Naive B cell (primary cell): ENCODE measurements around the gene FADS1. TPM values are rescaled to one million over a fixed set of nuclear protein-coding genes. Genes with fewer than 3 reads are reported as not detected.

Source experiments
- ATAC-seq, 2 donors: fragments of 150-1000 bp; cut with Tn5 transposase; 2 replicates each; pipeline ENCODE4 v1.10.0; 2021; ENCODE audit warnings: low read depth in 2 of 2, mild to moderate bottlenecking in 2 of 2, moderate library complexity in 2 of 2
- DNase-seq: peaks from one replicate; pipeline ENCODE4 v3.0.0; 2022
- H3K27ac Mint-ChIP-seq, 6 donors: one replicate each; pipeline ENCODE4 v1.8.0; 2020 to 2022; ENCODE audit warnings: mild to moderate bottlenecking in 6 of 6, mixed read lengths in 6 of 6, moderate library complexity in 5 of 6, inconsistent platforms in 2 of 6
- H3K27me3 Mint-ChIP-seq, 3 donors: one replicate each; pipeline ENCODE4 v1.8.0; 2021 to 2022; ENCODE audit warnings: mixed read lengths in 3 of 3, mild to moderate bottlenecking in 1 of 3
- H3K36me3 Mint-ChIP-seq, 2 donors: one replicate each; pipeline ENCODE4 v1.8.0; 2020 to 2022; ENCODE audit warnings: mixed read lengths in 2 of 2, inconsistent platforms in 1 of 2, mild to moderate bottlenecking in 1 of 2
- H3K4me1 Mint-ChIP-seq, 3 donors: one replicate each; pipeline ENCODE4 v1.8.0; 2020 to 2022; ENCODE audit warnings: mixed read lengths in 3 of 3, inconsistent platforms in 1 of 3, mild to moderate bottlenecking in 1 of 3, moderate library complexity in 1 of 3
- H3K4me3 Mint-ChIP-seq, 8 donors: one replicate each; pipeline ENCODE4 v1.8.0; 2020 to 2022; ENCODE audit warnings: mild to moderate bottlenecking in 8 of 8, mixed read lengths in 8 of 8, moderate library complexity in 8 of 8, inconsistent platforms in 2 of 8
- H3K9me3 Mint-ChIP-seq, 7 donors: one replicate each; pipeline ENCODE4 v1.8.0; 2020 to 2022; ENCODE audit warnings: mixed read lengths in 7 of 7, mild to moderate bottlenecking in 5 of 7, inconsistent platforms in 2 of 7, moderate library complexity in 1 of 7
- polyA plus RNA-seq, 6 donors: library from polyadenylated mRNA; unstranded; fragments of 300-500 nt; fragmentation: Illumina TruSeq; gene quantifications; one replicate each; pipeline ENCODE4 v1.2.3, GENCODE V29; 2021; ENCODE audit warnings: low read depth in 6 of 6

FADS1 gene
- polyA plus RNA-seq, 6 donors from 2014 or later, result 0.79 to 14.0 (median 1.6) TPM; not detected in 1

DNA sequence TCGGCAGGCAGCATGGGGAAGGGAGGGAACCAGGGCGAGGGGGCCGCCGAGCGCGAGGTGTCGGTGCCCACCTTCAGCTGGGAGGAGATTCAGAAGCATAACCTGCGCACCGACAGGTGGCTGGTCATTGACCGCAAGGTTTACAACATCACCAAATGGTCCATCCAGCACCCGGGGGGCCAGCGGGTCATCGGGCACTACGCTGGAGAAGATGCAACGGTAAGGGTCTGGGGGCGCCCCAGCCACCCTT, 11.5 kb upstream of the FADS1 start:
- H3K9me3 Mint-ChIP-seq, result no peaks in the 10 kb centered on the region
- H3K27ac Mint-ChIP-seq, result peak overlapping the region; percentile 63 to 89 (median 78)
- H3K36me3 Mint-ChIP-seq, result peaks cover 0 to under 1% of the 10 kb centered on the region in 2 donors
- H3K4me3 Mint-ChIP-seq, result peak overlapping the region; percentile 70 to 96 (median 92)
- DNase-seq, result no peak
- no peaks in the 10 kb centered on the region for H3K27me3 Mint-ChIP-seq
- ATAC-seq, result peak in 1 of 2 donors; percentile 1
- H3K4me1 Mint-ChIP-seq, result peaks cover 20 to 49% (median 32%) of the 10 kb centered on the region in 3 donors

DNA sequence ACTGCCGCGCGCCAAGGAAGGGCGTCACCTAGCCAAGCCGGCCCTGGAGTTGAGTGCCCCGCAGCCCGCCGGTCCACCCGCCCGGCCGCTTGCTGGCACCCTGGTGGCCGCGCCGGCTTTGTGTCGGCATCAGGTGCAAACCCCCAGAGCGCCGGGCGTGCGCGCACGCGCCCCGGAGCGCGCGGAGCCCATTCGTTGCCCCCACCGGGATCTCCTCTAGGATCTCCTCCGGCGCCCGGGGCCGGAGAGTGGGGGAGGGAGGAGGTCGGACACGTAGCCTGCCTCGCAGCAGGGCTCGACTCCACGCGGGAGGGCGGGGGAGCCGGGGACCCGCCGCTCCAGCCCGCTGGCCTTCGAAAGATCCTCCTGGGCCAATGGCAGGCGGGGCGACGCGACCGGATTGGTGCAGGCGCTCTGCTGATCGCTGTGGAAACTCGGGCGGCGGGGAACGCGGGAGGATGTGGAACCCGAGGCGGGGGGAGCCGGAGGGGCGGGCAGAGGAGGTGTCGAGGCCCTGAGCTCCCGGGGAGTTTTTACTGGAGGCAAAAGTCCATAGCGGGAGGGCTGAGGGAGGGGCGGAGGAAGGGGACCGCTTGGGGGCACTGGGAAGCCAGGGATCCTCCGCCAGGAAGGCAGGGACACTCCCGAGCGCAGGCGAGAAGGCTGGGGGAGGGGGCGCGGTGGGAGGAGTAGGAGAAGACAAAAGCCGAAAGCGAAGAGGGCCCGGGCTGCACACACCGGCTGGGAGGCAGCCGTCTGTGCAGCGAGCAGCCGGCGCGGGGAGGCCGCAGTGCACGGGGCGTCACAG, 11.0 kb upstream of the FADS1 start, which contains the start of gene FADS2:
Gene FADS2 (plus strand): TSS at position 730 of the 808 bp plus-strand sequence. CDS start 91 bp downstream, outside the sequence.
- DNase-seq, result peak; percentile 66
- peaks cover 20 to 44% (median 31%) of the 10 kb centered on the region in 3 donors for H3K4me1 Mint-ChIP-seq
- peak; percentile 71 to 73 for ATAC-seq
- peak within 1 kb of the TSS; percentile 70 to 96 (median 92) for H3K4me3 Mint-ChIP-seq
- H3K27ac Mint-ChIP-seq, result peak within 1 kb of the TSS; percentile 64 to 95 (median 81)
- no peaks in the 10 kb centered on the region for H3K36me3 Mint-ChIP-seq
- H3K27me3 Mint-ChIP-seq, result no peaks in the 10 kb centered on the region
- H3K9me3 Mint-ChIP-seq, result no peaks in the 10 kb centered on the region

DNA sequence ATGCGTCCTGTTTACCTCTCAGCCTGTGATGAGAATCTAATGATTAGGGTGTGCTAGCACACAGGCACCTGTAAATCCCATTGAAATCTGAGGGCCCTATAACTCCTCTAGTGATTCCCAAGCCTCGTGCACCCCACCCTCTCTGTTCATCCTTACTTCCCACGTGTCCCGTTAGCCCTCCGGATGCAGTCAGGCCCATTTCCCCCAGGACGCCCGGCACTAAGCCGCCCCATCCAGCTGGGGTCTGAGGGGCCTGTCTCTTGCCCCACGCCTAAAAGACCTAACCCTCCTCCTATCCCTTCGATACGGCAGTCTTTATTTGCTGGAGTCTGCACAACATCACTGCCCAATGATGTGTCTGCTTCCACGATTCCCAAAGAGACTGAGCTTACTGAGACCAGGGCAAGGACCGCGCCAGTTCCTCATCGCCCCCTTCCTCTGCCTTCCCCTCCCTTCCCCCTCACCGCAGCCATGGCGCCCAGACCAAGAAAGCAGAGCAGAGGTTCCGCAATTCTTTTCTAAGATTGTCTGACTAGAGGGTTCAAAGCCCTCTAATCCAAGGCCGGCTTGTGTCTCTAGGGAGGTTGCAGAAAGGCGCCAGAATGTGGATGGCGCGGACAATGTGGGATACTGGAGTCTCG, 10.2 kb upstream of the FADS1 start:
- Mint-ChIP-seq H3K4me3 (peak overlapping the region; percentile 70 to 96 (median 92)), H3K9me3 (no peaks in the 10 kb centered on the region), H3K27me3 (no peaks in the 10 kb centered on the region), H3K27ac (peak overlapping the region; percentile 64 to 95 (median 80)), H3K36me3 (no peaks in the 10 kb centered on the region), H3K4me1 (peaks cover 16 to 40% (median 31%) of the 10 kb centered on the region in 3 donors)
- DNase-seq, result peak; percentile 64
- peak; percentile 51 to 58 for ATAC-seq

DNA sequence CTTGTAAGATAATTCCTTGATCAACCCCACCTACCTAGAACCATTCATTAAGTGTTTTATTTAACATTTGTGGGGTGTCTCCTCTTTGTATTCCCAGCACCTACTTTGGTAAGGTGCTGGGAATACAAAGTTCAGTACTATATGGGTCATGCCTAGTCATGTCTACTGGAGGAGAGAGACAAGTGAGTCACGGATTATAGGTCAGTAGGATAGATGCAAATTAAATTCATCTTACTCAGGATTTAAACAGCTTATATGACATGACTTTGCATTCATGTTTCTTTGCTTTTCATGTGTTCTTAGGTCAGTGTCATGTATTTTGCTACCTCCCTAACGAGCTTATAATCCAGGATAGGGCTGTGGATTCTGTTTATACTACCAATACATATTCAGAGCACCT, 3.4 kb upstream of the FADS1 start:
- Mint-ChIP-seq H3K4me1 (peaks cover 3 to 13% (median 13%) of the 10 kb centered on the region in 3 donors), H3K4me3 (no peak overlapping the region), H3K27ac (no peak overlapping the region), H3K27me3 (peaks cover 0 to 4% (median 0%) of the 10 kb centered on the region in 3 donors), H3K36me3 (no peaks in the 10 kb centered on the region), H3K9me3 (no peaks in the 10 kb centered on the region)
- ATAC-seq (no peak), DNase-seq (no peak)

DNA sequence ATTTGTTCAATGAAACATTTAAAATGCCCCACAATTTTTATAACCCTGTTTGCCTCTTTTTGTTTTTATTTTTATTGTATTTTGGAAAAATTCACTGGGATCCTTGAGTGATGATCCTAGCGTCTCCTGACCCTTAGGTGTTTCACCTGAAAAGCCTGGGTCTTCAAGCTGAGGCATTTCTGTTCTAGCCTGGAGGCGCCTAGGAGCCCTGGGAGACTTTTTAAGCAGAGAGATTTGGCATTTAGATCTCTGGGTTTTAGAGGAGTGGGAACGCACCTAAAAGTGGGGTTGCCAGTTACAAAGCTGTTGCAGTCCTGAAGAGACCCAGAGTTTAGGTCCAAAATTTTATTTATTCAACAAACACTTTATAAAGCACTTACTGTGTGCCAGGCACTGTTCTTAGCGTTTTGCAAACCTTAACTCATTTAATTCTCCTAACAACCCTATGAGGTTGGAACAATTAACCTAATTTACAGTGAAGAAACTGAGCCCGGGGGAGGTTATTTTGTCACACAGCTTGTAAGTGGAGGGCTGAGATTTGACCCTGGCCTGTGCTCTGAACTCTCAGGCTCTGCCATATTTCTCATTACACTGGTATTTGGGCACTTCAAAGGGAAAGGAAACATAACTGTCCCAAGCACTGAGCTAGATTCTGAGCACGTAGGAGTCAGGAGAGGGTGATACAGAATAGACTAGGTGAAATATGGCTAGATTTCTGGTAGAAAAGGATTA, 834 bp upstream of the FADS1 start:
- peak overlapping the region in 1 of 6 donors; percentile 26 for H3K27ac Mint-ChIP-seq
- no peaks in the 10 kb centered on the region for H3K36me3 Mint-ChIP-seq
- peak overlapping the region; percentile 71 to 96 (median 90) for H3K4me3 Mint-ChIP-seq
- peaks cover 0 to 4% (median 0%) of the 10 kb centered on the region in 3 donors for H3K27me3 Mint-ChIP-seq
- peaks cover 0 to 1% (median 0%) of the 10 kb centered on the region in 7 donors for H3K9me3 Mint-ChIP-seq
- DNase-seq (no peak), ATAC-seq (no peak)
- peaks cover 9 to 23% (median 20%) of the 10 kb centered on the region in 3 donors for H3K4me1 Mint-ChIP-seq

DNA sequence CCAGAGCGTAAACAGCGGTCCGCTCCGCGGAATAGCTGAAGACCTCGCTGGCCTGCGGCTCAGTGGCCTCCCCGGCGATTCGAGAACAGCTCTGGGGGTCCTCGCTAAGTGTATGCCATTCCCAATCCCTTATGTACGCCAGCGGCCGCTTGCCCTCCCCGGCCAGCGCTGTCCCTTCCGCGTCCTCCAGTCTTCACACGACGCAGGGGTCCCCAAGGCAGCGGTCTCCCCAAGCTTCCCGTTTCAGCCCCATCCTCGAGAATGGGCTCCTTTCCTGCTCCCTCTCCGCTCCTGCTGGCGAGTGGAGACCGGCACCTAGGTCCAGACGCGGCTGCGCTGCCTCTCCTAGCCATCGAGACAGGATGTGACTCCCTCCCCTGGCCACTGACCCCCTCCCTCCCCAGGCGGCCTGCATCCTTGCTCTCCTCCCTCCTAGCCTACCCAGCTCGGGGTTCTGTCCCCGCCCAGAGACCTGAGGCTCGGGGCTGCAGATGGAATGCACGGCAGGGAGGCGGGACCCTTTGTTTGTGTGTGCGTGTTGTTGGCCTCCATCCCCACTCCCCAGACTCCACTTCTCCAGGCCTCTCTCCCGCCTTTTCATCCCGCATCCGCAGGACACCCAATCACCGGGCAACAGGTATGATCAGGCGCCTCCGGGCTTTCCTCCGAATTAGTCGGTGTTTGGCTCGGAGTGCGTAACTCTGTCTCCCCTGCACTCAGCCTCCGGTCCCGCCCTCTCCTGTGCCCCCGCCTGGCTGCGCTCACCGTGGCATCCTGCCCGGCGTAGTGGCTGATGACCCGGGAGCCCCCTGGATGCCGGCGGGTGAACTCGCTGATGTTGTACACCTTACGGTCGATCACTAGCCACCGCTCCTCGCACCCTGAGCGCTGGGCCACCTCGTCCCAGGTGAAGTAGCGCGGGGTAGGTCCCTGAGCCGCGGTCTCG, 740 bp downstream of the FADS1 start:
- Mint-ChIP-seq H3K4me1 (peaks cover 11 to 23% (median 20%) of the 10 kb centered on the region in 3 donors), H3K4me3 (peak overlapping the region; percentile 81 to 97 (median 93)), H3K27ac (peak overlapping the region; percentile 27 to 95 (median 94)), H3K36me3 (no peaks in the 10 kb centered on the region), H3K9me3 (peaks cover 0 to 1% (median 0%) of the 10 kb centered on the region in 7 donors), H3K27me3 (peaks cover 0 to 4% (median 0%) of the 10 kb centered on the region in 3 donors)
- ATAC-seq (peak; percentile 71 to 74), DNase-seq (peak; percentile 52)

DNA sequence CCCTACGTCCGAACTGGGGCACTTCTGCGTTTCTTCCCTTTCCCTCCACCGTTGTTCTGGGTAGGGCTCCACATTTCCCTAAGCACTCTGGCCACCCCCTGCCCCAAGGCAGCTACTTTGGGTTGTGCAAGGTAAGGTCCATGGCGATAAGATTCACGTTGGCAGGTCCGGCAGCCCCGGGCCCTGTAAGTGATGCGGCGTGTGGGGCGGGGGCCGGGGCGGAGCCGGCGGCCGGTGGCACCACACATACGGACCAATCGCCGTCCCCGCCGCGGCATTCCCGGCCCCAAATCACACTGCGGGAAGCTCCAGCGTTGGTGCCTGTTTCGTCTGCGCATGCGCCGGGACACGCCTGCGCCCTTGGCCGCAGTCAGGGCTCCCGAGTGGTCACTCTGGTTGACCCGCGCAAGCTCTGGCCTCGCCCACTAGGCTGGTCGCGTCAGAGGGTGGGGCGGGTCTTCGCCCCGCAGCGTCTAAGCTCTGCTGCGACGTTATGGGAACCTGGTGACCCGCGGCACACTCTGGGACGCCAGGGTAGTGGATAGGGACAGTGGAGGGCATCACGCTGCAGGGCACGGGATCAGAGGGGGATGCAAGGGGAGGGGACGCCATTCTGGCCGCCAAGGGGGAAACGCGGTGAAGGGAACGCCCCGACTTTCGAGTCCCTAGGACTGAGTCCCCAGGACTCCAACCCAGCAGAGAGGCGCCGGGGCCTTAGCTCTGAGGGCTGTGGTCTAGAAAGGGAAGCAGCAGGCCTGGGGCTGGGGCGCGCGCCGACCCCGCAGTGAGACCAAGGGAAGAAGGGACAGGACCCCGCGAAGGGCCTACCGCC, 1.6 kb downstream of the FADS1 start:
- peak overlapping the region; percentile 81 to 97 (median 93) for H3K4me3 Mint-ChIP-seq
- H3K27me3 Mint-ChIP-seq, result peaks cover 0 to 3% (median 0%) of the 10 kb centered on the region in 3 donors
- peaks cover 11 to 23% (median 20%) of the 10 kb centered on the region in 3 donors for H3K4me1 Mint-ChIP-seq
- H3K9me3 Mint-ChIP-seq, result peaks cover 0 to 1% (median 0%) of the 10 kb centered on the region in 7 donors
- no peaks in the 10 kb centered on the region for H3K36me3 Mint-ChIP-seq
- ATAC-seq, result peak; percentile 24 to 25
- peak overlapping the region in 5 of 6 donors; percentile 9 to 95 (median 60) for H3K27ac Mint-ChIP-seq
- peak; percentile 33 for DNase-seq

DNA sequence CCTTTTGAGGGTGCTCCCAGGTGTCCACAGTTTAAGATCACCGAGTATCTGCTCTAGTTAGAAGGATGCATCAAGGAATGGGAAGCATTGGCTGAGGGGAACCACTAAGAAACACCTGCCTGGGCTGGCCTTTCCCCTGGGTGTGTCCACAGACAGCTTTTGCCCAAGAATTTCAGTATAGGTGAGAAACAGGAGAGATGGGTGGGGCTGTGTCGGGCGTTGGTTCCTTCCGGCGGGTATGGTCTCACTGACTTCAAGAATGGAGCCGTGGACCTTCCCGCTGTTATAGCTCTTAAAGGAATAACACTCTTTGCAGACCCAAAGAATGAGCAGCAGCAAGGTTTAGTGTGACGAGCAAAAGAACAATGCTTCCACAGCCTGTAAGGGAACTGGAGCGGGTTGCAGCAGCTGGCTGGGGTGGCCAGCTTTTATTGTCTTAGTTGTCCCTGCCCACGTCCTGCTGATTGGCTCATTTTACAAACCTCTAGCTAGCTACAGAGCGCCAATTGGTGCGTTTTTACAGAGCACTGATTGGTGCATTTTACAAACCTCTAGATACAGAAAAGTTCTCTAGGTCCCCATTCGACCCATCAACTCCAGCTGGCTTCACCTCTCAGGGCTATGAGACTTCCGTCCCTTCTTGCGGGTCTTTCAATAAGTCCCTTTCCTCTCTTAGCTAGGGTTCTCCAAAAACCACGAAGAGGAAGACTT, 2.4 kb downstream of the FADS1 start:
- Mint-ChIP-seq H3K27me3 (no peaks in the 10 kb centered on the region), H3K9me3 (peaks cover 0 to 1% (median 0%) of the 10 kb centered on the region in 7 donors), H3K4me1 (peaks cover 11 to 23% (median 20%) of the 10 kb centered on the region in 3 donors), H3K4me3 (peak overlapping the region; percentile 81 to 97 (median 93)), H3K36me3 (no peaks in the 10 kb centered on the region), H3K27ac (peak overlapping the region in 3 of 6 donors; percentile 27 to 86 (median 53))
- no peak for DNase-seq
- ATAC-seq, result no peak

DNA sequence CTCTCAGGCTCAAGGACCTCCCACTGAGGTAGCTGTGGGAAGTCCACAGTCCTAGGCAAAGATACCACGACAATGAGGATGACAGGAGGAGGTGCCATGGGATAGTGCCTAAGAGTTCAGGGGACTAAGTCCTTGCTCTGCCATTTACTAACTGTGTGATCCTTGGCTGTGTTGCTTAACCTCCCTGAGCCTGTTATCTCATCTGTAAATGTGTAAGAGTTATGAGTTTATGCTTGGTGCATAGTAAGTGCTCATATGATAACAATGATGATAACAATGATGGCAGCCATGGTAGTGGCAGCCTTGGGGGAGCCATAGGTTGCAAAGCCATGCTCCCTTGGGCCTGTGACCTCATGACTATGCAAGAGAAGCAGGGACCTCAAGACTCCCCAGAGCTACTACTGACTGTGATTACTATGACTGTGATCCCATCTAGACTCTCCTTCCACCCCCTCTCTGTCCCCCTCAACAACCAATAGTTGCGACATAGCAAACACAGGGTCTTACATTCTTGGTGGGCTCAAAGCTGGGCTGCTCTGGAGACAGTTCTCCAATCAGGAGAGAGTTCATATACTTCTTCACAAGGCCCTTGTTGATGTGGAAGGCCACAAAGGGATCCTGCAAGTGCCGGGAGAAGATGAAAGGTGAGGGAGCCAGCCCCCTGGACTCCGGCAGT, 3.9 kb downstream of the FADS1 start:
- no peak overlapping the region for H3K27ac Mint-ChIP-seq
- peaks cover 11 to 23% (median 20%) of the 10 kb centered on the region in 3 donors for H3K4me1 Mint-ChIP-seq
- ATAC-seq, result no peak
- no peaks in the 10 kb centered on the region for H3K27me3 Mint-ChIP-seq
- peaks cover 0 to 1% (median 0%) of the 10 kb centered on the region in 7 donors for H3K9me3 Mint-ChIP-seq
- no peaks in the 10 kb centered on the region for H3K36me3 Mint-ChIP-seq
- no peak for DNase-seq
- peak overlapping the region in 3 of 8 donors; percentile 47 to 64 (median 59) for H3K4me3 Mint-ChIP-seq

DNA sequence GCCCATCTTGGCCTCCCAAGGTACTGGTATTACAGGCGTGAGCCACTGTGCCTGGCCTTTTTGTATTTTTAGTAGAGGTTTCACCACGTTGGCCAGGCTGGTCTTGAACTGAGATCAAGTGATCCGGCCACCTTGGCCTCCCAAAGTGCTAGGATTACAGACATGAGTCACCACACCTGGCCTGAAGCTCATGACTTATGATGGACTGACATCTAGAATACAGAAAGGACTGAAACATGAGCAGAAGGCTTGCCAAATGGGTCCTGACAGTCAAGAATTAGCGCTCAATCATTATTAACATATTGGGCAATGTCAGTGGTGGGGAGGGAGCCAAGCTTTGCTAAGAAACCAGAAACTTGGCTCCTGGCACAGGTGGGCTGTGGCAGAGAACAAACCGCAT, 5.0 kb downstream of the FADS1 start:
- Mint-ChIP-seq H3K4me1 (peaks cover 11 to 23% (median 20%) of the 10 kb centered on the region in 3 donors), H3K9me3 (peaks cover 0 to 1% (median 0%) of the 10 kb centered on the region in 7 donors), H3K4me3 (no peak overlapping the region), H3K27me3 (no peaks in the 10 kb centered on the region), H3K36me3 (no peaks in the 10 kb centered on the region), H3K27ac (no peak overlapping the region)
- no peak for ATAC-seq
- no peak for DNase-seq

DNA sequence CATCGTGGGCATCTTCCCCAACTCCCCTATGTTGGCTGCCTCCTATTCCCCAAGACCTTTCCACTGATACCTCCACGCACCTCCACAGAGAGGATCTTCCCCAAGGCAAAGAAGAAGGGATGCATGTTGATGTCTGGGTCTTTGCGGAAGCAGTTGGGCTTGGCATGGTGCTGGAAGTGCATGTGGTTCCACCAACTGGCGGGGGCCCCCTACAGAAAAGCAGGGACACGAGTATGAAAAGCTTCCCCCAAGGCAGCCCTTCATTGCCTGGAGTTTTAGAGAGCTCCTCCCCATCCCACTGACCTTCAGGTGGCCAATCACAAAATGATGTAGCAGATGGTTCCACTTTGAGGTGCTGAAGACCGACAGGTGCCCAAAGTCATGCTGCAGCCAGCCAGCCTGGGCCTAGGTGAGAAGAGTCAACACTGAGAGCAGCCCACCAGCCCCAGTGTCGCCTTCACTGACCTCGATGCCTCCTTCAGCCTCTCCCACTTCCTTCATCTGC, 6.1 kb downstream of the FADS1 start:
- Mint-ChIP-seq H3K9me3 (peaks cover 0 to 1% (median 0%) of the 10 kb centered on the region in 7 donors), H3K27me3 (no peaks in the 10 kb centered on the region), H3K4me1 (peaks cover 8 to 16% (median 12%) of the 10 kb centered on the region in 3 donors), H3K4me3 (no peak overlapping the region), H3K27ac (no peak overlapping the region), H3K36me3 (no peaks in the 10 kb centered on the region)
- ATAC-seq (no peak), DNase-seq (no peak)
